HUDEP-2 (cell line): ENCODE measurements around the gene SFXN3.

Experiments
- DNase-seq, 76 experiments: peaks; one replicate each; lab custom pipeline; 2025; ENCODE audit not compliant: unreplicated experiment in 76 of 76; lab: John Stamatoyannopoulos, UW

SFXN3 gene, protein sequence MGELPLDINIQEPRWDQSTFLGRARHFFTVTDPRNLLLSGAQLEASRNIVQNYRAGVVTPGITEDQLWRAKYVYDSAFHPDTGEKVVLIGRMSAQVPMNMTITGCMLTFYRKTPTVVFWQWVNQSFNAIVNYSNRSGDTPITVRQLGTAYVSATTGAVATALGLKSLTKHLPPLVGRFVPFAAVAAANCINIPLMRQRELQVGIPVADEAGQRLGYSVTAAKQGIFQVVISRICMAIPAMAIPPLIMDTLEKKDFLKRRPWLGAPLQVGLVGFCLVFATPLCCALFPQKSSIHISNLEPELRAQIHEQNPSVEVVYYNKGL

DNA sequence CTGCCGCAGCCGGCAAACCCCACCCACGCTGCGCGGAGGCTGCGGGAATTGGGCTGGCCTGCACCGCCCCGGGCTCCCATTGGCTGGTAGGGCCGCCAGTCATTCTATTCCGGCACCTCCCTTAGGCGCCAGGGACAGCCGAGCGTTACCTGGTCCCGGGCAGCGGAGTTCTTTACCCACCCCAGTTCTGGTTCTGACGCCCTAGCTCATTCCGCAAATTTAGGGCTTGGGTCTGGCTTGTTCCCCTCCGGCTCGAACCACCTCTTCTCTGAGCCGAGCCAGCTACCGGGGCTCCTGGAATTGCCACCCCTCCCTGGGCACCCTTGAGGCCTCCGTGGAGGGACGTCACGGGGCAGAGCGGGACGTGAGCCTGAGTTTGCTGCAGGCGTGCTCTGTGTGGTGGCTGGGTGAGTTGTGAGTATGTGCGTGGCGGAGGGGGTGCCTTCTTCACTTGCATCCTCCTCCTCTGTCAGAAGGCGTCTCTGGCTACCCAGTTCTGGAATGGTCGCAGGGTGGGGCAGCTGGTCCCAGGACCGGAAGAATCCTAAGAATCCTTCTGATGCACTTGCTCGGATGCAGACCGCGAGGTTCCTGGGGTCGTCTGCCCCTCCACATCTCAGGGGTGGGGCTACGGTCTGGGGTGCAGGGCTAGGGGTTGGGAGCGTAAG lies at the start of gene SFXN3, which contains the start of gene PDZD7:
SFXN3 (plus strand) TSS at position 107 of the 668 bp plus-strand sequence. CDS start 3,461 bp downstream, outside the sequence.
PDZD7 (minus strand) TSS at position 2 of the 668 bp plus-strand sequence. CDS start 910 bp downstream, outside the sequence.
- DNase-seq = peak in 74 of 76 experiments; percentile 58 to 95 (median 88)

DNA sequence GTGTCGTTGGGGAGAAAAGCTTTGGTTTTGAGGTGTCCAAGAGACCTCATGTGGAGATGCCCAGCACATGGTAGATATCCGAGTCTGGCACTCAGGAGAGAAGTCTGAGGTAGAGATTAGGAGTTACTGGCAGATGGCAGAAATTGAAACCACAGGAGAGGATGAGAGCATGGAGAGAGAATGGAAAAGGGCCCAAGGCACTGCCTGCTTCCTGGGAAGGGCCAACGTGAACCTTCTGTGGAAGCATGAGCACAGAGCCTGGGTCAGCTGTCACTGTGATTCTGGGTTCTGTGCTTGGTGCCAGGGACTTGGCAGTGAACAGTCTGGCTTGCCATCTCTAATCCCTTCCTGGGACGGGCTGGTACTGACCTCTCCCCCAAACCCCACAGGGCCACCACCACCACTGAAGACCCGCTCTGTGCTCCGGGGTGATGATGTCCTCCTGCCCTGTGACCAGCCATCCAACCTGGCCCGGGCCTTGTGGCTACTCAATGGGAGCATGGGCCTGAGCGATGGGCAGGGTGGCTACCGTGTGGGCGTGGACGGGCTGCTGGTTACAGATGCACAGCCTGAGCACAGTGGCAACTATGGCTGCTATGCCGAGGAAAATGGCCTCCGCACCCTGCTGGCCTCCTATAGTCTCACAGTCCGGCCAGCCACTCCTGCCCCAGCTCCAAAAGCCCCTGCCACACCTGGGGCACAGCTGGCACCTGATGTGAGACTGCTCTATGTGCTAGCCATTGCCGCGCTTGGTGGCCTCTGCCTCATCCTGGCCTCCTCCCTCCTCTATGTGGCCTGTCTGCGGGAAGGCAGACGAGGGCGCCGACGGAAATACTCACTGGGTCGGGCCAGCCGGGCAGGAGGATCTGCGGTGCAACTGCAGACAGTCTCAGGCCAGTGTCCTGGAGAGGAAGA lies 47.9 kb upstream of the SFXN3 start:
- no peak for DNase-seq

DNA sequence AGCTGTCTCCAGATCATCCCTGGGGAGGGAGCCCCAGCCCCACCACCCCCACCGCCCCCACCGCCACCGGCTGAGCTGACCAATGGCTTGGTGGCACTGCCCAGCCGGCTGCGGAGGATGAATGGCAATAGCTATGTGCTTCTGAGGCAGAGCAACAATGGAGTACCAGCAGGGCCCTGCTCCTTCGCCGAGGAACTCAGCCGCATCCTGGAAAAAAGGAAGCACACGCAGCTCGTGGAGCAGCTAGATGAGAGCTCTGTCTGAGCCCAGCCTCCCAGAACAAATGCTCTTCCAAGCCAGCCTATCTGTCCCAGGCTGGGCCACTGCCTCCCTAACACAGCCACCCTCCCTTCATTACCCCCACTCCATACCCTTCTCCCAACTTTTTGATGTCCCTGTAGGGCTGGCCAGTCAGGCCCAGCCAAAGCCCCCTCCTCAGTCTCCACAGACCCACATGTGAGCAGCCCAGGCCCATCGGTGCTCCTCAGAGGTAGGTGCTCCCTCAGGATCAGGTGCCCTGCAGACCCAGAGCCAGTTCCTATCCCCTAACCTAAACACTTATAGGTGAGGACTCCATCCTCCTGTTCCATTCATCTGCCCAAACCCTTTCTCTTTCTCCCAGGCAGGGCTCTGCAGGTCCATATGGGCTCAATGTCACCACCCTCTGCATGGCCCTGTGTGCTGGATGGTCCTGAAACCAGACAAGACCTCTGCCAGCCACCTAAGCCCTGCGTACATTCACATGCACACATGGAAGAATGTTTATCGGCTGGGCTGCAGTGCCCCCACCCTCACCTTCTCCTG lies 47.0 kb upstream of the SFXN3 start:
- no peak for DNase-seq

DNA sequence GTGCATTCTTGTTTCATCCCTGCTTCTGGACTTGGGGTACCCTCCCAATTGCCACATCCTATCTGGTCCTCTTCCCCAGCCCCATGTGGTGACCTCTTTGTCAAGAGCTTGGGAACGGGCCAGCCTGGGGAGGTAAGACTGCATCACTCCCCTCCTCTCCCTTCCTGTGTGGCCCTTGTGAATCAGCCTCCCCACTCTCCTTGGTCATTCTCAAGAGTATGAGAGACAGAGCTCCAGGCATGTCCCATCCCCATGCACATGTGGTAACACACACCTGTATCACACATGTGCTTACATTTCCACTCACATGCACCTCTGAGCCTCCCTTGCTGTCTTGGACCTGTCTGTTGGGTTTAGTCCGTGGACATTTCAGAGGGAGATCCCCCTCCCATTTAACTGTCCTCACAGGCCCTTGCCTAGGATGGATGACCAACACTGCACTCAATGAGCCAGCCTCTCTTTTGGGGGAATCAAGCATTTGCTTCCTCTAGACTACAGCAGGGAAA lies 46.3 kb upstream of the SFXN3 start:
- no peak for DNase-seq

DNA sequence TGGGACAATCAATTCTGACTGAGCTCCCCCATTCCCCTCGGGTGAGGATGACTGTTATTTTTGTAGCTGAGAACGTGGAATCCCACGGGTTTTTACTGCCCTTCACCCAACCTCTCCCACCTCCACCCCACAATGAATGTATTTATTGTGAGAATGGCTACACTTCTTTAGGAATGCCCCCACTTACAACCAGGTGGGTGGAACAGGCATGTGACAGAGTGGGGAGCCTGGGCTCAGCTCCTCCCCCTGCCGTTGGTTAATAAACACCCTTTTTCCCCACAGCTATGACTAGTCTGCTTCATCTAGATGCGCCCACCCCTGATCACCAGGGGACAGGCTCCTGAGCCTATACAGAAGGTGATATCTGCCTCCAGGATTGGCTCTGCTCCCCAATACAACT lies 45.7 kb upstream of the SFXN3 start:
- no peak for DNase-seq

DNA sequence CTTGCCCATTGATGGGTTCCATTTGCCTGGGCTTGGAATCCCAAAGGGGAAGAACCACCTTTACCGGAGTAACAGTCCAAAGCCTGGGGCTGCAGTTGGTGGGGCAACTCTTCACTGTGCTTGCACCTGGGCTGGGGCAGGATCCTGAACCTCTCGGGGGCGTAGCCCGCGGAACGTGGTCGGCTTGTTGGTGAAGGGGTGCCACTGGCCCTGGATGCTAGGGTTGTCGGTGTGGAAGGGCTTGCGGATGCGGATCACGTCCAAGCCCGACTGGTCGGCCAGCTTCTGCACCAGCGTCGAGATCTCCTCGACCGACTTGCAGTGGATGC lies 44.4 kb upstream of the SFXN3 start:
- no peak for DNase-seq

DNA sequence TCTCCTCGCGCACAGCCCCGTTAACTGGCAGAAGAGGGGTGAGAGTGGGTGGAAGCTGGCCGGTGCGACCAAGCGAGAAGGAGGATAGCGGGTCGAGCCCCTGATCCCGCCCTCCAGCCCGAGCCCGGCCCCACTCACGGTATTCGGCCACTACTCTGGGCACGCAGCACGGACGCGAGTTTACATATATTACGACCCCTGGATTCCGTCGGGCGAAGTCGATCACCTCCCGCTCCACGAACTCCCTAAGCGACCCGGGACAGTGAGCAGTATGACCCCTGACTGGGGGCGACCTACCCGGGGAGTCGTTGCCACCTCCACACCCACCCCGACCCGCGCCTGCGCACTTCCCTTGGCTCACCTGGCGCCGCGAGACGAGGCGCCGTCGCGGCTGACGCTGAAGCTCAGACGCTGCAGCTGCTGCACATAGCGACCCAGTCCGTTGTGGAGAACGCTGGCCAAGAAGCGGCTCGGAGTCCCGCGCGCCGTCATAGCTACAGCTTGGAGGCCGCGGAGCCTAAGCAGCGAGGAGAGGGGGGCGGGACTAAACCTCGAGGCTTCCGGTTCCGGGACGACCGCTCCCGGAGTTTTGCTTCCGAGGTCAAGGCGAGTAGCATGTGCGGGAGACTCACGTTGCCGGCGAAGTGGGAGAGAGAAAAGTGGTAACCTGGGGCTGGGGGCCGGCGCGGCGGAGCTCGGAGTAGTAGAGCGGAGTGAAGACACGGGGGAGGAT lies 43.9 kb upstream of the SFXN3 start, which contains the start of the genes MRPL43 and TWNK:
MRPL43 (minus strand) TSS at position 546 of the 733 bp plus-strand sequence; CDS start at position 492, 54 bp downstream.
TWNK (plus strand) TSS at position 592 of the 733 bp plus-strand sequence. CDS start 668 bp downstream, outside the sequence.
- DNase-seq = peak in 72 of 76 experiments; percentile 14 to 84 (median 65)

DNA sequence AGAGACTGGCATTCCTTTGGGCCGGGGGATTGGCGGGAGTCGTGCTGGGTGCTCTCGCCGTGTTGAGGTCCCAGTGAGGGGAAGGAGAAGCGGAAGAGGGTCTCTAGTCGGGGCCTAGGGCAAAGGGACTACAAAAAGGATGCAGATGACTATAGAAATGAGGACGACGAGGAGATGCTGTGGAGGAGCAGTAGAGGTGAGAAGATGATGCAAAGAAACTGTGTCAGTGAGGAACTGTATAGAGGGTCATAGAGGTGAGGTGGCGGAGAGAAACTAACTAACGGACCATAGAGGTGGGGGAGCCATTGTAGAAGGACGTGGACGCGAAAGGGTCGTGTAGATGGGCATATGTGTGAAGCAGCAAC lies 43.4 kb upstream of the SFXN3 start:
- peak in 1 of 76 experiments; percentile 53 for DNase-seq

DNA sequence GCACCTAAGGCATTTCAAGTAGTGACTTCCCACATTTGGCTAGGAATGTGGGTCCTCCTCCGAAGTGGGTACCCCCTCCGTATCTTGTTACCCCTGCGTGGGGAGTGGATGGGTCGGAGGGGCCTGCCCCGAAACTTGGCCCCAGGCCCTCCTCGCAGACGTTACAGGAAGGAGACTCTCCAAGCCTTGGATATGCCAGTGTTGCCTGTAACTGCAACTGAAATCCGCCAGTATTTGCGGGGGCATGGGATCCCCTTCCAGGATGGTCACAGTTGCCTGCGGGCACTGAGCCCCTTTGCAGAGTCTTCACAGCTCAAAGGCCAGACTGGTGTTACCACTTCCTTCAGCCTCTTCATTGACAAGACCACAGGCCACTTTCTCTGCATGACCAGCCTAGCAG lies 42.9 kb upstream of the SFXN3 start:
- DNase-seq = no peak

DNA sequence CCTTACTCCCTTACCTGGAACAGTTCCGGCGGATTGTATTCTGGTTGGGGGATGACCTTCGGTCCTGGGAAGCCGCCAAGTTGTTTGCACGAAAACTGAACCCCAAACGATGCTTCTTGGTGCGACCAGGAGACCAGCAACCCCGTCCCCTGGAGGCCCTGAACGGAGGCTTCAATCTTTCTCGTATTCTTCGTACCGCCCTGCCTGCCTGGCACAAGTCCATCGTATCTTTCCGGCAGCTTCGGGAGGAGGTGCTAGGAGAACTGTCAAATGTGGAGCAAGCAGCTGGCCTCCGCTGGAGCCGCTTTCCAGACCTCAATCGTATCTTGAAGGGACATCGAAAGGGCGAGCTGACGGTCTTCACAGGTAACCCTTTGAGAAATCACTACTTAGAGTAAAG lies 41.9 kb upstream of the SFXN3 start:
- no peak for DNase-seq

DNA sequence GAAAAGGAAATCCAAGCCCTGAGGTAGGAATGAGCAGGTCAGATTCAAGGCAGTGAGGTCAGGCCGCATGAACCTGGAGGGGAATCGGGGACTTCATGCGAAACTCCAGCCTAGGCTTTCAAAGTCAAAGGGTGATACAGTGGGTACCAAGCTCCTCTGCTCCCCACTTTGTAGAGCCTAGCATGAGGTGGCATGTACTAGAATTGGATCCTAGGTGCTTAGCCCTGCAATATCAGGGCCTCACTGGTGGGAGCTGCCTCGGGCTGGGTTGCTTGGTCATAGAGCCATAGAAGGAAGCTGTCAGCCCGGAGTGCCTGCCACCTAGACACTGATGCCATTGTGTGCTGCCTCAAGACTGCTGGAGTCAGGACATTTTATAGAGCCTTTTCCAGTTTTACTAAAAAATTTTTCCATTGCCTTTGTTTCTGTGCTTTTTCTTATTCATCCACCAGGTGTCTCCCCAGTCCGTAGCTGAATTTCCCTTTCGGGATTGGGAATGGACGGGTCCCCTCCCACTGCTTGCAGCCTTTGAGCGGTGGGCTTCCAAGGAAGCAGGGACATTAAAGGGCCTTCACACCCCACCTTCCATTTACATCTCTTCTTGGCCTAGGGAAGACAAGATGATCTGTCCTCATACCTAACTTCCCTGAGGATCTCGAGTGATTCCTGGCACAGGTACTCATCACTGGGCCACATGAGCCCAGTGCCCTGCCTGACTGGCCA lies 36.9 kb upstream of the SFXN3 start:
- no peak for DNase-seq

DNA sequence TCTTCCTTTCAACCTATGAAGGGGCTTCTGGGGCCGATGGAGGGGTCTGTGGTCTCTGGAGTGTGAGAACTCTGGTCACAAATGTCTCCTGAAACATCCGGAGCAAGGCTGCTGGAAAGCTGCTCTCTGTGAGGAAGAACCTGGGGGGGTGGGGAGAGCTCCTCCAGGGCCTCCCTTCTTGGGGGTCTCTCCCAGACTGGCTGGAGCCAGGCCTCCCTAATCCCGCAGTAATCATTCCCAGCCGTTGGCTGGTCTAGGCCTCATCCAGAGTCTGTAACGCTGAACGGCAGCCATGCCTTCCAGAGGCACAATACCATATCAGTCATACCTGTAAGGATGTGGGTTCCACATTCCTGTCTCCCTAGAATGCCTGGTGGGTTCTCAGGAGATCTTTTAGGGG lies 35.9 kb upstream of the SFXN3 start:
- DNase-seq = no peak

DNA sequence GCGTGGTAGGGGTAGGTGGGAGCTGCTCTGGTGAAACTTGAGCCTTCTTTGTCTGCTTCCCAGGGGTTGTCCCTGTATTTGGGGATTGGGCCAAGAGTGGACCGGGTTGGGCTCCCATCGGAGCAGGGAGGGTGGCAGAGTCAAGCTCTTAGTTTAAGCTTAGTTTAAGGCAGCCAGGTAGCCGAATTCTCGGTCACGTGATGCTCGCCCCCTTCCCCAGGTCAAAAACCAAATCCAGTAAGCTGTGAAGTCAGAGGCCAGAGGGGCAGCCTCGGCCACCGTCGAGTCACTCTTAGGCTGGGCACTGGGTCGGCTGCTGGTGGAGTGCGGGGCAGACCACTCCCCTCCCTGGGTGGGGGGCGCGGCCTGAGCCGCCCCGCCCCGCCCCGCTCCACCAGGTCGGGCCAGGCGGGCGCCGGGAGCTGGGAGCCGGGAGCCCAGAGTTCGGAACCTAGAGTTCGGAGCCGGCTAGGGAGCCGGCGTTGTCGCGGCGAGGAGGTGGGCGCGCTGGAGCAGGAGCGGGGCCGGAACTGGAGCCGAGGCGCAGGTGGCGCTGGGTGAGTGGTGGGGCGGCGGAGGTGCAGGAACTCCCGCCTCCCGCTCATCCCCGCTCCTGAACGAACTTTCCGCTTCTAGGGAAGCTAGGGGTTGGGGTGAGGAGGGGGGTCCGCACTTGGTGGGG lies 34.2 kb upstream of the SFXN3 start:
- peak in 15 of 76 experiments; percentile 7 to 55 (median 28) for DNase-seq

DNA sequence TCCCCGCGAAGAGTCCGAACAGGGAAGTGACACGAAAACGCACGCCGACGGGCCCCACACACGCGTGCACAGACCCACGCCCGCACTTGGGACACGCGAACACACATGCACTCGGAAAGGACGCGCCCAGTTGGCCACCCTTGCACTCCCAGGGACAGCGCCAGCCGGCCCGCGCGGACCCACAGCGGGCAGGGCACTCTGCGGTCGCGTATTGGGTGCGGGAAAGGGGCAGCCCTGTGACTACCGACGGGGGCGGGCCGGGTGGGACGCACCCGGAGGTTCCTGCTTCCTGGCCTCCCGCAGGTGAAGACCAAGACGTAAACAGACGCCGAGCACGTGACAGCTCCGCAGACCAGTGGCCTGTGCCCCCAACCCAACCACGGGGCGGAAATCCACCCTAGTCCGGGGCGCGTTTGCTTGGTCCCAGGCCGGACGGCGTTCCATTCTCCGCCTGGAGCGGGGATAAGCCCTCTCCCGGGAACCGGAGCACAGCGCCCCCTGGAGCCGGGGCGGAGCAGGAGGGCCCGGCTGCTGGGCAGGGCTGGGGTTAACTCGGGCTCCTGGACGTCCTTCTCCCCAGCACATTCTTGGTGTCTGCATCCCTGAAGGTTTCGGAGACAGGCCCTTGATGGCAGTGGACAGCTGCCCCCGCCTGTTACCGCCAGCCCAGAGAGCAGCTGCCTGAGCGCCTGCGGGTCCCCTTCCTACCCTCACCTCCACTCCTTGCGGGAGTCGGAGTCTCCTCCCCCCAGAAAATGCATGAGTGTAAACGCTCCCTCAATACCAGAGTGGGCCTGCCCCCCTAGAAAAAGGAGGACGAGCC lies 33.5 kb upstream of the SFXN3 start:
- DNase-seq = peak in 67 of 76 experiments; percentile 22 to 87 (median 65)

DNA sequence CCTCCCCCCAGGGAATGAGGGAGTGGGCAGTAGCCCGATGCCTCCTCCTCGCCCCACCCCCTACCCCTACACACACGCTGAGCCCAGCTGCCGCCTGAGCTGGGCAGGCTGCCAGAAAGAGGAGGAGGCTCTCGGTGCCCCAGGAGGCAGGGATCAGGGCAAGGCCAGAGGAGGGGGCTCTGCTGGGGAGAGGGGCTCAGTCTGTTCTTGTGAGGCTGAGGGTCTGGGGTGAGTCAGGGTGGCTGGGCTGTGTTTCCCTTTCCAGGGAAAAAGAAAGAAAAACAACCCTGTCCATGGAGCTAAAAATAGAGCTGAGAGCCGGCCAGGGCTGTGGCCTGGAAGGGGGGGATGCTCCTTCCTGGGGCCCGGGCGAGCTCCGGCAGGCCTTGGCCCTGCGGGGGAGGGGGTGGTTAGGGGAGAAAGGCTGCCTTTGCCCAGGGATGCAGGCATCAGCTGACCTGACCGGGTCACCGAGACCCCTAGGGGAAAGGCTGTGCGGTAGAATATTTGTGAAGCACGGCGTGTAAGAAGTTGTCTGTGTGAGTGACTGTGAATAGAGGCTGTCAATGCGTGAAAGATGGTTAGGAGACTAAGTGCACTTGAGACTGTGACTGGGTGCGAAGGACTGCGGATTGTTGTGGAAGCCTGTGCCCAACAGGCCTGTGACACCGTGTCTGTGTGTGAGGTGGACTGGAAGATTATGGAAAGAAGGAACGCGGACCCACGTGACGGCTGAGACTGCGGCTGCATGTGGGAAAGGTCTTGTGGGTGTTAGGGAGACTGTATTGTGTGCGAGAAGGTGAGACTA lies 32.6 kb upstream of the SFXN3 start:
- DNase-seq = peak in 72 of 76 experiments; percentile 6 to 87 (median 70)
